Psoas muscle (tissue), 8 donors: ENCODE results near the gene ELOA. TPM values are rescaled to one million over a fixed set of nuclear protein-coding genes. Genes with fewer than 3 reads are reported as not detected.

Source experiments
- ATAC-seq, 4 donors: fragments of 200-7000 bp; cut with Tn5 transposase; one replicate each; pipeline ENCODE4 v1.9.1; 2020; ENCODE audit warnings: moderate library complexity in 3 of 4, mild to moderate bottlenecking in 2 of 4
- DNase-seq, 2 donors: peaks; one replicate each; pipeline ENCODE4 v3.0.0-alpha.2; 2020
- H3K27ac ChIP-seq: fragments of 200-600 bp; one replicate; pipeline ENCODE4 v1.8.0; 2022
- H3K27me3 ChIP-seq, 3 donors: fragments of 200-600 bp in 1 of 3; one replicate each; pipeline versions ENCODE4 v1.6.1 to v1.8.0; 2013 to 2022; ENCODE audit warnings: low read length in 2 of 3, mild to moderate bottlenecking in 2 of 3, moderate library complexity in 1 of 3; ENCODE audit not compliant: insufficient read depth in 3 of 3
- H3K36me3 ChIP-seq, 2 donors: fragments of 200-600 bp in 1 of 2; one replicate each; pipeline versions ENCODE4 v1.6.1 to v1.8.0; 2013 to 2022; ENCODE audit warnings: low read depth in 1 of 2, mild to moderate bottlenecking in 1 of 2, moderate library complexity in 1 of 2; ENCODE audit not compliant: insufficient read depth in 1 of 2
- H3K4me1 ChIP-seq: fragments of 200-600 bp; one replicate; pipeline ENCODE4 v1.8.0; 2022
- H3K4me3 ChIP-seq: fragments of 200-600 bp; one replicate; pipeline ENCODE4 v1.8.0; 2022; ENCODE audit warnings: mild to moderate bottlenecking
- H3K9me3 ChIP-seq: fragments of 200-600 bp; one replicate; pipeline ENCODE4 v1.8.0; 2022
- CTCF ChIP-seq: fragments of 200-600 bp; IDR thresholded peaks from one replicate; pipeline ENCODE4 v1.8.0; 2022; ENCODE audit warnings: antibody characterized with exemption
- WGBS, 3 donors: extraction: QIAGEN DNeasy Blood & Tissue Kit; methylation state at CpG; one replicate each; pipeline versions ENCODE4 v1.1.6 to v1.1.7; 2013; 5-methylcytosine and 5-hydroxymethylcytosine counted together
- intact Hi-C, 2 donors: fragments of 100-400 bp; cut with DNase I; formaldehyde crosslinking; loops; one replicate each; pipeline versions ENCODE4 v1.11.0 to v1.14.2; 2022
- polyA plus RNA-seq, 3 donors: library from polyadenylated mRNA; stranded (reverse); fragments of 200-250 nt; gene quantifications; one replicate each; pipeline ENCODE4 v1.2.3, GENCODE V29; 2013
- total RNA-seq, 4 donors: library from RNA; stranded (reverse); fragmentation: NEBNext Ultra II Directional in 2 of 4; extraction: Animal tissue kit (Norgen Biotek cat#: 25700) in 2 of 4; gene quantifications; one replicate each; pipeline versions ENCODE4 v1.2.1 to v1.2.4, GENCODE V29; 2021 to 2023
- donor health status: healthy with polysubstance abuse.
- donor health status: DM: no; HTN: no; CAD: no; lungs with moderate emphysema.
- donor health status: Bipolar disorder and iron deficiency.
- donor health status: healthy.
- donor health status: DM: yes; HTN: yes; CAD: no.
- donor health status: DM: no; HTN: no; CAD: no.
- donor health status: DM: no; HTN: no; CAD: no.
- donor health status: DM: yes; HTN: yes; CAD: no.

ELOA gene
- total and polyA plus RNA-seq, 7 donors: 19.8 to 68.9 (median 50.5) TPM

- no peak for TF ChIP-seq CTCF
- DNase-seq: peak; percentile 70 to 79
- peak overlapping the region; percentile 77 for H3K27ac ChIP-seq
- intact Hi-C loops: no loop called here
- H3K9me3 ChIP-seq: no peaks in the 10 kb centered on the region
- peaks cover 18% of the 10 kb centered on the region for H3K4me1 ChIP-seq
- no peak overlapping the region for H3K4me3 ChIP-seq
- no peaks in the 10 kb centered on the region for H3K27me3 ChIP-seq
- peak; percentile 93 to 95 (median 94) for ATAC-seq
- H3K36me3 ChIP-seq: no peaks in the 10 kb centered on the region
- 52 to 58% (median 53%) methylated on average over 3 of the region's 3 CpGs for WGBS, 3 donors
Measured at GRCh38 chr1:23719162-23719820, 24.0 kb upstream of the ELOA start.

GRCh38 chr1:23720256-23720995 is 22.8 kb upstream of the ELOA start:
- no peak for ATAC-seq
- DNase-seq: no peak
- H3K27ac ChIP-seq: no peak overlapping the region
- no peak overlapping the region for H3K4me3 ChIP-seq
- H3K27me3 ChIP-seq: no peaks in the 10 kb centered on the region
- H3K36me3 ChIP-seq: no peaks in the 10 kb centered on the region
- H3K9me3 ChIP-seq: no peaks in the 10 kb centered on the region
- WGBS, 3 donors: 88 to 92% (median 89%) methylated on average over 10 of the region's 10 CpGs
- intact Hi-C loops: no loop called here
- TF ChIP-seq CTCF: no peak
- peaks cover 18% of the 10 kb centered on the region for H3K4me1 ChIP-seq

GRCh38 chr1:23722652-23723051 is 20.6 kb upstream of the ELOA start:
- intact Hi-C loops: no loop called here
- Histone ChIP-seq H3K27me3 (no peaks in the 10 kb centered on the region), H3K36me3 (no peaks in the 10 kb centered on the region), H3K9me3 (no peaks in the 10 kb centered on the region), H3K4me3 (no peak overlapping the region), H3K4me1 (peaks cover 18% of the 10 kb centered on the region), H3K27ac (no peak overlapping the region)
- ATAC-seq (no peak), DNase-seq (no peak)
- TF ChIP-seq CTCF: no peak
- 70 to 89% (median 76%) methylated on average over 3 of the region's 3 CpGs for WGBS, 3 donors

GRCh38 chr1:23726686-23727085 is 16.6 kb upstream of the ELOA start:
- H3K36me3 ChIP-seq: no peaks in the 10 kb centered on the region
- DNase-seq (no peak), ATAC-seq (peak in 2 of 4 donors; percentile 20 to 30)
- no peak for TF ChIP-seq CTCF
- H3K4me3 ChIP-seq: no peak overlapping the region
- H3K27me3 ChIP-seq: no peaks in the 10 kb centered on the region
- H3K27ac ChIP-seq: no peak overlapping the region
- H3K9me3 ChIP-seq: no peaks in the 10 kb centered on the region
- 86 to 92% (median 90%) methylated on average over 2 of the region's 2 CpGs for WGBS, 3 donors
- intact Hi-C loops: no loop called here
- H3K4me1 ChIP-seq: no peaks in the 10 kb centered on the region
